Measurements from ENCODE around the gene ARID1A.

The ARID1A gene

DNA sequence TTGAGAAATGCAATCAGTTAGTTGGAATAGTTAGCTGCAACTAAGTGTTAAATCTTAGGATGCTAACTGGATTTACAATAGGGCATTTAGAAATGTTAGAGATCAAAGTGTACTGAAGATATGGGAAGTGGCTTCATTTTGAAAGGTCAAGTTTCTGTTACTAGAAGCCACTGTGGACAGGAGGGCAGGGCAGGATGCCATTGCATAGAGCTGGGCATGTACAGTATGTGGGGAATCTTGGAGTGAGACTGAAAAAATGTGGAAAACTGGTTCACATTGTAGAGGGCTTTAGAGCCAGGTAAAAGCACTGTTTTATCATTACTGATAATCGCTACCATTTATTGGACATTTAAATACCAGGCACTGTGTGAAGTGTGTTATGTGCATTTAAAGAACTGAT is 31.0 kb downstream of the ARID1A start:
- Histone ChIP-seq H3K9me3 (ENCODE audit: control insufficient read depth in 1 of 2, low read length in 2 of 2) (no peaks in the 10 kb centered on the region), H3K27me3 (ENCODE audit: control insufficient read depth in 1 of 2, insufficient read depth in 2 of 2, low read length in 2 of 2) (no peaks in the 10 kb centered on the region), H3K27ac (ENCODE audit: low read depth, low read length) (no peak overlapping the region), H3K9ac (ENCODE audit: low read depth in 1 of 2, low read length in 2 of 2) (no peak overlapping the region), H3K4me1 (ENCODE audit: control insufficient read depth in 1 of 2, insufficient read depth in 2 of 2, low read length in 2 of 2) (peaks cover 32 to 44% of the 10 kb centered on the region in 2 donors), H3K36me3 (ENCODE audit: control insufficient read depth in 1 of 2, insufficient read depth in 2 of 2, low read length in 2 of 2) (peaks cover 9 to 22% of the 10 kb centered on the region in 2 donors), H3K4me3 (ENCODE audit: low read depth in 1 of 2, low read length in 2 of 2) (no peak overlapping the region)

DNA sequence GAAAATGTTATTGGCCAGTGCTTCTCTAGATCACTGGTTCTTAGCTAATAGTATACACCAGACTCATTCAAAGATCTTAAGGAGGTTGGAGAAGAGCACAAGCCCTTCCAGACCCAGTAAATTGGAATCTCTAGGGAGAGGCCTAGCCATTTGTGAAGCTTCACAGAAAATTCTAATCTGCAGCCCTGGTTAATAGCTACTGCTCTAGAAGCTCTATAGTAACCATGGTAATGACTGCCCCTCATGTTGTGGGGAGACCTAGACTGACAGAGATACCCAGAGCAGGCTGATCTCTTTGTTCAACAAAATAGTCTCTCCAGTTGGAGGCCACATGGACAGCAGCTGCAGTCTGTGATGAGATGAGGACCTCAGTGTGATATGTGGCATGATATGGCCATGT is 31.7 kb downstream of the ARID1A start:
- peaks cover 12 to 29% of the 10 kb centered on the region in 2 donors for H3K36me3 ChIP-seq (ENCODE audit: control insufficient read depth in 1 of 2, insufficient read depth in 2 of 2, low read length in 2 of 2)
- no peaks in the 10 kb centered on the region for H3K9me3 ChIP-seq (ENCODE audit: control insufficient read depth in 1 of 2, low read length in 2 of 2)
- no peak overlapping the region for H3K4me3 ChIP-seq (ENCODE audit: low read depth in 1 of 2, low read length in 2 of 2)
- no peak overlapping the region for H3K27ac ChIP-seq (ENCODE audit: low read depth, low read length)
- no peaks in the 10 kb centered on the region for H3K27me3 ChIP-seq (ENCODE audit: control insufficient read depth in 1 of 2, insufficient read depth in 2 of 2, low read length in 2 of 2)
- H3K4me1 ChIP-seq (ENCODE audit: control insufficient read depth in 1 of 2, insufficient read depth in 2 of 2, low read length in 2 of 2), result peaks cover 25 to 38% of the 10 kb centered on the region in 2 donors
- H3K9ac ChIP-seq (ENCODE audit: low read depth in 1 of 2, low read length in 2 of 2), result no peak overlapping the region

DNA sequence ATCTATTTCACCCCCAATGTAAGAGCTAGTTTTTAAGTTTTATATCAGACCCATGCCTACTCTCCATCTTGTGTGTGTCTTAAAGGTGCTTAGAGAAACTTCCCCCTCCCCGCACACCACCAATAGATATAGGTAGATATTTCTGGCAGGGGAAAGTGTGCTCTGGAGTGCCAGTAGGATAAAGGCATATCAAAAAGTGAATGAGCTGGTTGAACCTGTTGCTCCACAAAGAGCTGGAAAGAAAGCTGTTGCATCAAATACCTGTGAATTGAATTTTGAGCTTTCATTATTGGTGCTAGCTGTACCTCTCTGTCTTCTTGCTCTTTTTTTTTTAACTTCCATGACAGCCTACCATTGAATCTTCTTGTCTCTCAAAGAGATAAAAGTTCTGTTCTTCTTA is 32.8 kb downstream of the ARID1A start:
- peaks cover 13 to 26% of the 10 kb centered on the region in 2 donors for H3K4me1 ChIP-seq (ENCODE audit: control insufficient read depth in 1 of 2, insufficient read depth in 2 of 2, low read length in 2 of 2)
- no peak overlapping the region for H3K9ac ChIP-seq (ENCODE audit: low read depth in 1 of 2, low read length in 2 of 2)
- peaks cover 24 to 41% of the 10 kb centered on the region in 2 donors for H3K36me3 ChIP-seq (ENCODE audit: control insufficient read depth in 1 of 2, insufficient read depth in 2 of 2, low read length in 2 of 2)
- no peaks in the 10 kb centered on the region for H3K27me3 ChIP-seq (ENCODE audit: control insufficient read depth in 1 of 2, insufficient read depth in 2 of 2, low read length in 2 of 2)
- H3K9me3 ChIP-seq (ENCODE audit: control insufficient read depth in 1 of 2, low read length in 2 of 2), result no peaks in the 10 kb centered on the region
- H3K4me3 ChIP-seq (ENCODE audit: low read depth in 1 of 2, low read length in 2 of 2), result no peak overlapping the region
- no peak overlapping the region for H3K27ac ChIP-seq (ENCODE audit: low read depth, low read length)

- H3K4me1 ChIP-seq (ENCODE audit: control insufficient read depth in 1 of 2, insufficient read depth in 2 of 2, low read length in 2 of 2), result peaks cover 6 to 18% of the 10 kb centered on the region in 2 donors
- no peak overlapping the region for H3K9ac ChIP-seq (ENCODE audit: low read depth in 1 of 2, low read length in 2 of 2)
- H3K36me3 ChIP-seq (ENCODE audit: control insufficient read depth in 1 of 2, insufficient read depth in 2 of 2, low read length in 2 of 2), result peaks cover 32 to 49% of the 10 kb centered on the region in 2 donors
Measured at GRCh38 chr1:26729633-26730032, 33.8 kb downstream of the ARID1A start.

GRCh38 chr1:26730695-26731094 is 34.9 kb downstream of the ARID1A start:
- peaks cover 6 to 16% of the 10 kb centered on the region in 2 donors for H3K4me1 ChIP-seq (ENCODE audit: control insufficient read depth in 1 of 2, insufficient read depth in 2 of 2, low read length in 2 of 2)
- no peaks in the 10 kb centered on the region for H3K27me3 ChIP-seq (ENCODE audit: control insufficient read depth in 1 of 2, insufficient read depth in 2 of 2, low read length in 2 of 2)
- H3K4me3 ChIP-seq (ENCODE audit: low read depth in 1 of 2, low read length in 2 of 2), result no peak overlapping the region
- peaks cover 34 to 58% of the 10 kb centered on the region in 2 donors for H3K36me3 ChIP-seq (ENCODE audit: control insufficient read depth in 1 of 2, insufficient read depth in 2 of 2, low read length in 2 of 2)
- no peak overlapping the region for H3K27ac ChIP-seq (ENCODE audit: low read depth, low read length)
- no peaks in the 10 kb centered on the region for H3K9me3 ChIP-seq (ENCODE audit: control insufficient read depth in 1 of 2, low read length in 2 of 2)
- H3K9ac ChIP-seq (ENCODE audit: low read depth in 1 of 2, low read length in 2 of 2), result no peak overlapping the region

More at GRCh38 chr1:26729633-26730032, 33.8 kb downstream of the ARID1A start:
- Histone ChIP-seq H3K27me3 (ENCODE audit: control insufficient read depth in 1 of 2, insufficient read depth in 2 of 2, low read length in 2 of 2) (no peaks in the 10 kb centered on the region), H3K27ac (ENCODE audit: low read depth, low read length) (no peak overlapping the region), H3K9me3 (ENCODE audit: control insufficient read depth in 1 of 2, low read length in 2 of 2) (no peaks in the 10 kb centered on the region), H3K4me3 (ENCODE audit: low read depth in 1 of 2, low read length in 2 of 2) (no peak overlapping the region)

DNA sequence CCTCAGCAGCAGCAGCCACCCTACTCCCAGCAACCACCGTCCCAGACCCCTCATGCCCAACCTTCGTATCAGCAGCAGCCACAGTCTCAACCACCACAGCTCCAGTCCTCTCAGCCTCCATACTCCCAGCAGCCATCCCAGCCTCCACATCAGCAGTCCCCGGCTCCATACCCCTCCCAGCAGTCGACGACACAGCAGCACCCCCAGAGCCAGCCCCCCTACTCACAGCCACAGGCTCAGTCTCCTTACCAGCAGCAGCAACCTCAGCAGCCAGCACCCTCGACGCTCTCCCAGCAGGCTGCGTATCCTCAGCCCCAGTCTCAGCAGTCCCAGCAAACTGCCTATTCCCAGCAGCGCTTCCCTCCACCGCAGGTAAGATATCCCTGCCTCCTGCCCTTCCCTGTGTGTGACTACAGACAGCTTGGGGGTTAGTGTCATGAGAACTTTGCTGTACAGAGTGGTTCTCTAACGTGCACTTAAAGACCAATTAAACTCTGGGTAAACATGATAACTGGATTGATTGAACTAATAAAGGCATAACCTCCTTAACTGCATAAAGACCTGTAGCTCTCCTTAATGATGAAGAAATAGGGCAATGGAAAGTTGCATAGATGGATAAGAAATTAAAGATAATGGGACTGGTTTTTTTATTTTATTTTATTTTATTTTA is 35.6 kb downstream of the ARID1A start:
- Histone ChIP-seq H3K27me3 (ENCODE audit: control insufficient read depth in 1 of 2, insufficient read depth in 2 of 2, low read length in 2 of 2) (no peaks in the 10 kb centered on the region), H3K36me3 (ENCODE audit: control insufficient read depth in 1 of 2, insufficient read depth in 2 of 2, low read length in 2 of 2) (peaks cover 34 to 62% of the 10 kb centered on the region in 2 donors), H3K9ac (ENCODE audit: low read depth in 1 of 2, low read length in 2 of 2) (no peak overlapping the region), H3K4me3 (ENCODE audit: low read depth in 1 of 2, low read length in 2 of 2) (no peak overlapping the region), H3K9me3 (ENCODE audit: control insufficient read depth in 1 of 2, low read length in 2 of 2) (no peaks in the 10 kb centered on the region), H3K4me1 (ENCODE audit: control insufficient read depth in 1 of 2, insufficient read depth in 2 of 2, low read length in 2 of 2) (peaks cover 3 to 13% of the 10 kb centered on the region in 2 donors), H3K27ac (ENCODE audit: low read depth, low read length) (no peak overlapping the region)

GRCh38 chr1:26733392-26733791 is 37.6 kb downstream of the ARID1A start:
- Histone ChIP-seq H3K9ac (ENCODE audit: low read depth in 1 of 2, low read length in 2 of 2) (no peak overlapping the region), H3K4me1 (ENCODE audit: control insufficient read depth in 1 of 2, insufficient read depth in 2 of 2, low read length in 2 of 2) (no peaks in the 10 kb centered on the region), H3K9me3 (ENCODE audit: control insufficient read depth in 1 of 2, low read length in 2 of 2) (no peaks in the 10 kb centered on the region), H3K4me3 (ENCODE audit: low read depth in 1 of 2, low read length in 2 of 2) (no peak overlapping the region), H3K27me3 (ENCODE audit: control insufficient read depth in 1 of 2, insufficient read depth in 2 of 2, low read length in 2 of 2) (no peaks in the 10 kb centered on the region), H3K36me3 (ENCODE audit: control insufficient read depth in 1 of 2, insufficient read depth in 2 of 2, low read length in 2 of 2) (peaks cover 43 to 78% of the 10 kb centered on the region in 2 donors), H3K27ac (ENCODE audit: low read depth, low read length) (no peak overlapping the region)

GRCh38 chr1:26733982-26734381 is 38.2 kb downstream of the ARID1A start:
- Histone ChIP-seq H3K4me1 (ENCODE audit: control insufficient read depth in 1 of 2, insufficient read depth in 2 of 2, low read length in 2 of 2) (peaks cover 0 to 2% of the 10 kb centered on the region in 2 donors), H3K9me3 (ENCODE audit: control insufficient read depth in 1 of 2, low read length in 2 of 2) (no peaks in the 10 kb centered on the region), H3K4me3 (ENCODE audit: low read depth in 1 of 2, low read length in 2 of 2) (no peak overlapping the region), H3K36me3 (ENCODE audit: control insufficient read depth in 1 of 2, insufficient read depth in 2 of 2, low read length in 2 of 2) (peaks cover 43 to 80% of the 10 kb centered on the region in 2 donors), H3K9ac (ENCODE audit: low read depth in 1 of 2, low read length in 2 of 2) (no peak overlapping the region), H3K27ac (ENCODE audit: low read depth, low read length) (no peak overlapping the region), H3K27me3 (ENCODE audit: control insufficient read depth in 1 of 2, insufficient read depth in 2 of 2, low read length in 2 of 2) (no peaks in the 10 kb centered on the region)

GRCh38 chr1:26734501-26735058 is 38.8 kb downstream of the ARID1A start:
- H3K9me3 ChIP-seq (ENCODE audit: control insufficient read depth in 1 of 2, low read length in 2 of 2), result no peaks in the 10 kb centered on the region
- H3K27ac ChIP-seq (ENCODE audit: low read depth, low read length), result no peak overlapping the region
- H3K36me3 ChIP-seq (ENCODE audit: control insufficient read depth in 1 of 2, insufficient read depth in 2 of 2, low read length in 2 of 2), result peaks cover 44 to 84% of the 10 kb centered on the region in 2 donors
- H3K27me3 ChIP-seq (ENCODE audit: control insufficient read depth in 1 of 2, insufficient read depth in 2 of 2, low read length in 2 of 2), result no peaks in the 10 kb centered on the region
- H3K9ac ChIP-seq (ENCODE audit: low read depth in 1 of 2, low read length in 2 of 2), result no peak overlapping the region
- no peak overlapping the region for H3K4me3 ChIP-seq (ENCODE audit: low read depth in 1 of 2, low read length in 2 of 2)
- H3K4me1 ChIP-seq (ENCODE audit: control insufficient read depth in 1 of 2, insufficient read depth in 2 of 2, low read length in 2 of 2), result peaks cover 0 to 8% of the 10 kb centered on the region in 2 donors

DNA sequence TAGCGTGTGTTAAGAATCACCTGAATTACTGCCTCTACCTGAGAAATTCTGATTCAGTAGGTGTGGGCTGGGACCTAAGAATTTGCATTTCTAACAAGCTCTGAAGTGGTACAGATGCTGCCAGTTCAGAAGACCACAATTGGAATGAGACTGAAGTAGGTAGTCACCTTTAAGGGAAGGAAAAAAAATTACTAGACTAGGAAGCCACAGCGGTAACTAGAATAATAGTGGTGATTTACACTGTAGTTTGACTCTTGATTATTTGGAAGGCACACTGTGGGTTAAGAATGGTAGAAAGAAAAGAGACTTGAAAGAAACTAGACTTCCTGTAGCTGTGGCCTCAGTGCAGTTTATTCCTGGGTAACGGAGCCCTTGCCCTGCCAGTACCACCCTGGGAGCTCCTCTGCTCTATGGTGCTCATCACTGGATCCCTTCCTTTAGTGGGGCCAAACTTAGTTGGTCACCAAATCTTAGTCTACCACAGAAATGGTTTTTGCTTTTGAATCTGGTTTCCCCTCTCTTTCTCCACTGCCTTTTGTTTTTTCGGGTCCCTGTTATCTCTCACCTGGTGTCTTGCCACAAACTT is 43.6 kb downstream of the ARID1A start:
- H3K9ac ChIP-seq (ENCODE audit: low read depth in 1 of 2, low read length in 2 of 2), result no peak overlapping the region
- H3K27ac ChIP-seq (ENCODE audit: low read depth, low read length), result no peak overlapping the region
- H3K4me3 ChIP-seq (ENCODE audit: low read depth in 1 of 2, low read length in 2 of 2), result no peak overlapping the region
- no peaks in the 10 kb centered on the region for H3K9me3 ChIP-seq (ENCODE audit: control insufficient read depth in 1 of 2, low read length in 2 of 2)
- peaks cover 38 to 58% of the 10 kb centered on the region in 2 donors for H3K36me3 ChIP-seq (ENCODE audit: control insufficient read depth in 1 of 2, insufficient read depth in 2 of 2, low read length in 2 of 2)
- H3K27me3 ChIP-seq (ENCODE audit: control insufficient read depth in 1 of 2, insufficient read depth in 2 of 2, low read length in 2 of 2), result no peaks in the 10 kb centered on the region
- H3K4me1 ChIP-seq (ENCODE audit: control insufficient read depth in 1 of 2, insufficient read depth in 2 of 2, low read length in 2 of 2), result peaks cover 22 to 39% of the 10 kb centered on the region in 2 donors
